Activated CD4-positive, CD25-positive, alpha-beta regulatory T cell treated with anti-CD3 and anti-CD28 coated beads, Interleukin-2, amount 50 U/mL, for 16 hours (primary cell): Measurements from ENCODE around the gene PHF12.
"Not testable (repeated sequence)": the region's sequence is repeated elsewhere in the genome, so short reads cannot be mapped to it uniquely, and the experiment has no call there.

Experiments used
- DNase-seq: peaks from one replicate; pipeline ENCODE4 v3.0.0-alpha.2; 2020; ENCODE audit warnings: low read depth, low spot score

PHF12 gene

GRCh38 chr17:28903546-28903841, 47.8 kb downstream of the PHF12 start:
- not testable (repeated sequence) for DNase-seq

- peak; percentile 85 for DNase-seq
Observed at GRCh38 chr17:28902819-28903545, 48.3 kb downstream of the PHF12 start, which contains the start of gene DHRS13. DHRS13 (minus strand) TSS chr17:28903079; CDS start chr17:28902944, 135 bp downstream.

- DNase-seq, result no peak
Observed at GRCh38 chr17:28901866-28902818, 49.2 kb downstream of the PHF12 start.

GRCh38 chr17:28900986-28901726, 50.2 kb downstream of the PHF12 start:
- DNase-seq, result no peak

GRCh38 chr17:28899212-28899815, 52.0 kb downstream of the PHF12 start:
- no peak for DNase-seq

GRCh38 chr17:28898527-28898955, 52.8 kb downstream of the PHF12 start:
- no peak for DNase-seq

GRCh38 chr17:28897769-28898526, 53.4 kb downstream of the PHF12 start:
- no peak for DNase-seq

GRCh38 chr17:28896884-28897768, 54.2 kb downstream of the PHF12 start, which contains the start of gene FLOT2:
FLOT2 (minus strand) TSS chr17:28897733; CDS start chr17:28897574, 159 bp downstream.
- DNase-seq, result peak; percentile 33

GRCh38 chr17:28896491-28896883, 54.8 kb downstream of the PHF12 start:
- no peak for DNase-seq

- DNase-seq, result no peak
Observed at GRCh38 chr17:28895794-28896447, 55.4 kb downstream of the PHF12 start.

GRCh38 chr17:28893248-28894183, 57.8 kb downstream of the PHF12 start:
- not testable (repeated sequence) for DNase-seq

GRCh38 chr17:28892024-28892423, 59.3 kb downstream of the PHF12 start:
- no peak for DNase-seq

GRCh38 chr17:28891201-28891600, 60.1 kb downstream of the PHF12 start:
- no peak for DNase-seq

GRCh38 chr17:28889996-28890395, 61.3 kb downstream of the PHF12 start:
- DNase-seq, result no peak

GRCh38 chr17:28888832-28889231, 62.5 kb downstream of the PHF12 start:
- no peak for DNase-seq

- DNase-seq, result no peak
Observed at GRCh38 chr17:28887871-28888471, 63.3 kb downstream of the PHF12 start.

GRCh38 chr17:28885951-28886350, 65.4 kb downstream of the PHF12 start:
- no peak for DNase-seq

GRCh38 chr17:28885363-28885762, 66.0 kb downstream of the PHF12 start:
- DNase-seq, result no peak
